Lower leg skin (tissue), 3 donors: ENCODE data around the gene PPP2R2B.

Experiments used
- POLR2A ChIP-seq, 2 donors: fragments of 450-650 bp; IDR thresholded peaks; one replicate each; pipeline ENCODE4 v1.6.1; 2016 to 2017; ENCODE audit warnings: antibody characterized with exemption in 2 of 2, mild to moderate bottlenecking in 1 of 2, moderate library complexity in 1 of 2
- TF ChIP-seq, protein P1 (sequence below), 3 donors: fragments of 450-650 bp; IDR thresholded peaks; one replicate each; pipeline ENCODE4 v1.5.1; 2016; ENCODE audit warnings: antibody characterized with exemption in 3 of 3, mild to moderate bottlenecking in 3 of 3, moderate library complexity in 2 of 3

DNA sequence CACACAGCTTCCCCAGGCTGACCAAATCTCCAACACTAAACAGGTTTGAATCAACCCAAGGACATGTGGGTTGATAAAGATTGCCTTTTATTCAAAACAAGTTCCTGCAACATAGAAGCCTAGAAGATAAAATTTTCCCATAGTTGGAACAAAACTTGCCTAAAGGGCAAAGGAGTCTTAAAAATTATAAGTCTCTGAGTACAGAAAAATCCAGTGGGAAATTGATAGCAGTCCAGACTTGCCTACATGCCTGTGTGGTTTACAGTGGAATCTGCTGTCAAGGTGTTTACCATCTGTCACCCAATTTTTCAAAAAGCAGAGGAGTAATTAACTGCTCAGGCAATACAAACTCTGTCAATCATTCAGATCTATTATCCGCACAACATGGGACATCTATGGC, 168.2 kb downstream of the PPP2R2B start:
- TF ChIP-seq, protein P1, sequence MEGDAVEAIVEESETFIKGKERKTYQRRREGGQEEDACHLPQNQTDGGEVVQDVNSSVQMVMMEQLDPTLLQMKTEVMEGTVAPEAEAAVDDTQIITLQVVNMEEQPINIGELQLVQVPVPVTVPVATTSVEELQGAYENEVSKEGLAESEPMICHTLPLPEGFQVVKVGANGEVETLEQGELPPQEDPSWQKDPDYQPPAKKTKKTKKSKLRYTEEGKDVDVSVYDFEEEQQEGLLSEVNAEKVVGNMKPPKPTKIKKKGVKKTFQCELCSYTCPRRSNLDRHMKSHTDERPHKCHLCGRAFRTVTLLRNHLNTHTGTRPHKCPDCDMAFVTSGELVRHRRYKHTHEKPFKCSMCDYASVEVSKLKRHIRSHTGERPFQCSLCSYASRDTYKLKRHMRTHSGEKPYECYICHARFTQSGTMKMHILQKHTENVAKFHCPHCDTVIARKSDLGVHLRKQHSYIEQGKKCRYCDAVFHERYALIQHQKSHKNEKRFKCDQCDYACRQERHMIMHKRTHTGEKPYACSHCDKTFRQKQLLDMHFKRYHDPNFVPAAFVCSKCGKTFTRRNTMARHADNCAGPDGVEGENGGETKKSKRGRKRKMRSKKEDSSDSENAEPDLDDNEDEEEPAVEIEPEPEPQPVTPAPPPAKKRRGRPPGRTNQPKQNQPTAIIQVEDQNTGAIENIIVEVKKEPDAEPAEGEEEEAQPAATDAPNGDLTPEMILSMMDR (IDR thresholded peaks at IDR 0.05), result no peak
- TF ChIP-seq POLR2A (IDR thresholded peaks at IDR 0.05), result no peak
